DND-41 (cell line): ENCODE measurements around the gene CCNY.

Experiments
- ATAC-seq: fragments of 200-7000 bp; cut with Tn5 transposase; 3 replicates; pipeline ENCODE4 v1.9.1; 2021; ENCODE audit warnings: low read depth; ENCODE audit not compliant: insufficient read depth
- DNase-seq: peaks from one replicate; pipeline ENCODE4 v3.0.0-alpha.2; 2020
- H2AFZ ChIP-seq: 2 replicates; pipeline ENCODE4 v1.6.0; 2012; ENCODE audit warnings: low read depth, low read length
- H3K27ac ChIP-seq: 2 replicates; pipeline ENCODE4 v1.5.1; 2012; ENCODE audit warnings: low read length, inconsistent platforms
- H3K27me3 ChIP-seq: fragments of 200-600 bp; sonication (generic); 2 replicates; pipeline ENCODE4 v1.6.0; 2012; ENCODE audit warnings: low read length, mild to moderate bottlenecking, inconsistent platforms; ENCODE audit not compliant: insufficient read depth, poor library complexity
- H3K36me3 ChIP-seq: 2 replicates; pipeline ENCODE4 v1.5.1; 2012; ENCODE audit warnings: low read length, inconsistent platforms; ENCODE audit not compliant: insufficient read depth
- H3K4me1 ChIP-seq: 2 replicates; pipeline ENCODE4 v1.5.1; 2012; ENCODE audit warnings: mild to moderate bottlenecking, low read length; ENCODE audit not compliant: insufficient read depth
- H3K4me2 ChIP-seq: 2 replicates; pipeline ENCODE4 v1.6.0; 2012; ENCODE audit warnings: mild to moderate bottlenecking, moderate library complexity, low read length, inconsistent platforms; ENCODE audit not compliant: insufficient read depth
- H3K4me3 ChIP-seq, 2 experiments: fragments of 200-600 bp in 1 of 2; shearing (Covaris generic) in 1 of 2; 2 replicates each; pipeline ENCODE4 v1.5.1; 2012 to 2016; ENCODE audit warnings: inconsistent platforms in 2 of 2, low read length in 2 of 2, mild to moderate bottlenecking in 2 of 2, low read depth in 1 of 2, moderate library complexity in 1 of 2
- H3K79me2 ChIP-seq: 2 replicates; pipeline ENCODE4 v1.6.0; 2012; ENCODE audit warnings: low read length, inconsistent platforms; ENCODE audit not compliant: insufficient read depth
- H3K9ac ChIP-seq: 2 replicates; pipeline ENCODE4 v1.6.0; 2012; ENCODE audit warnings: low read depth, mild to moderate bottlenecking, inconsistent platforms, low read length, moderate library complexity
- H3K9me3 ChIP-seq: 2 replicates; pipeline ENCODE4 v1.5.1; 2012; ENCODE audit warnings: low read length, moderate library complexity, mild to moderate bottlenecking, inconsistent platforms; ENCODE audit not compliant: insufficient read depth, severe bottlenecking
- H4K20me1 ChIP-seq: 2 replicates; pipeline ENCODE4 v1.6.0; 2012; ENCODE audit warnings: low read length; ENCODE audit not compliant: insufficient read depth
- CTCF ChIP-seq: IDR thresholded peaks from 2 replicates; pipeline ENCODE4 v1.5.1; 2012; ENCODE audit warnings: borderline replicate concordance, low read length, moderate library complexity, mild to moderate bottlenecking; ENCODE audit not compliant: poor library complexity, severe bottlenecking; ENCODE audit errors: extremely low read depth
- EZH2 ChIP-seq: IDR thresholded peaks from 3 replicates; pipeline ENCODE4 v1.6.1; 2012; ENCODE audit warnings: borderline replicate concordance, low read depth, mild to moderate bottlenecking, moderate library complexity, low read length, inconsistent platforms; ENCODE audit not compliant: severe bottlenecking

The CCNY gene

DNA sequence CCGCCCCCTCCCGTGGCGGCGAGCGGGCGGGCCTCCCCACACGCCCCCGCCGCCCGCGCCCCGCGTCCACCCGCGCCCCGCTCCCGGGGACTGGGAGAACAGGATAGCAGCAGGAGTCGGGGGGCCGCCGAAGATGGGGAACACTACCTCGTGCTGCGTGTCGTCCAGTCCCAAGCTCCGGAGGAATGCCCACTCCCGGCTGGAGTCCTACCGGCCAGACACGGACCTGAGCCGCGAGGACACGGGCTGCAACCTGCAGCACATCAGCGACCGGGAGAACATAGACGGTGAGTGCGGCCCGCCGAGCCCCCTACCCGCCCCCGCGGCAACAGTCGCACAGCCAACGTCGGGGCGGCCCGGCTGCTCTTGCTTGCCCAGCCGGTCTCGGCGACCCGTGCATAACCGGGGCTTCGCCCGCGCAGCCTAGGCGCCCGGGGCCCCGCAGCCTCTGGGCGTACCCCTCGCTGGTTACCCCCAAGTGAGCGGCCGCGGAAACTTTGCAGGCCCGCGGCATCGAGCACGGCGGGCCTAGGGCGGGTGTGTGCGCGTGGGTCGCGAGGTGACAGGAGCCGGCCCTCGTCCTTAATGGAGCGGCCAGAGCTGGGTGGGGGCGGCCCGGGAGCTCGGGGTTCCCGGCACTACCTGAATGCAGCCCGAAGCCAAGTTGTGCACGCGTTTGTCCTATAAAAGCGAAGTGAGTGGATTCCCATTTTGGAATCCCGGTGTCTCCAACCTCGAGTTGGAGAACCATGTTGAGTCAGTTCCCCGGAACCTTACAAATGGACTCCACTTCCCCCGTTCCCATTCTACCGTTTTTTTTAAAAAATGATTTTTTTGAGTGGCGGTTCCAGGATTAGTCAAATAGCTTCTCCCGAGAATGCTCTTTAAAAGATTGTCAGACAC lies 863 bp downstream of the CCNY start:
- peak overlapping the region; percentile 77 for H2AFZ ChIP-seq
- peaks cover 60% of the 10 kb centered on the region for H4K20me1 ChIP-seq
- DNase-seq (peak; percentile 40), ATAC-seq (peak; percentile 39)
- no peaks in the 10 kb centered on the region for H3K27me3 ChIP-seq
- peak overlapping the region; percentile 57; the same call in 1 of the 2 replicates for H3K27ac ChIP-seq
- peak overlapping the region; percentile 90 to 98 for H3K4me3 ChIP-seq
- peak overlapping the region; percentile 85 for H3K9ac ChIP-seq
- H3K4me2 ChIP-seq, result peak overlapping the region; percentile 74
- no peaks in the 10 kb centered on the region for H3K9me3 ChIP-seq
- peaks cover 67% of the 10 kb centered on the region for H3K4me1 ChIP-seq
- peaks cover 20% of the 10 kb centered on the region for H3K36me3 ChIP-seq
- H3K79me2 ChIP-seq, result peaks cover 92% of the 10 kb centered on the region
- TF ChIP-seq CTCF (no peak), EZH2 (no peak)

GRCh38 chr10:35339942-35340341 lies 3.6 kb downstream of the CCNY start:
- H3K79me2 ChIP-seq, result peaks cover 86% of the 10 kb centered on the region
- ATAC-seq (no peak), DNase-seq (no peak)
- H3K9me3 ChIP-seq, result no peaks in the 10 kb centered on the region
- TF ChIP-seq EZH2 (no peak), CTCF (no peak)
- H3K36me3 ChIP-seq, result peaks cover 9% of the 10 kb centered on the region
- no peak overlapping the region for H3K9ac ChIP-seq
- no peak overlapping the region for H2AFZ ChIP-seq
- H3K4me2 ChIP-seq, result peak overlapping the region; percentile 74; the same call in 1 of the 2 replicates
- H4K20me1 ChIP-seq, result peaks cover 53% of the 10 kb centered on the region
- no peak overlapping the region for H3K4me3 ChIP-seq
- H3K4me1 ChIP-seq, result peaks cover 49% of the 10 kb centered on the region
- no peaks in the 10 kb centered on the region for H3K27me3 ChIP-seq
- H3K27ac ChIP-seq, result no peak overlapping the region

DNA sequence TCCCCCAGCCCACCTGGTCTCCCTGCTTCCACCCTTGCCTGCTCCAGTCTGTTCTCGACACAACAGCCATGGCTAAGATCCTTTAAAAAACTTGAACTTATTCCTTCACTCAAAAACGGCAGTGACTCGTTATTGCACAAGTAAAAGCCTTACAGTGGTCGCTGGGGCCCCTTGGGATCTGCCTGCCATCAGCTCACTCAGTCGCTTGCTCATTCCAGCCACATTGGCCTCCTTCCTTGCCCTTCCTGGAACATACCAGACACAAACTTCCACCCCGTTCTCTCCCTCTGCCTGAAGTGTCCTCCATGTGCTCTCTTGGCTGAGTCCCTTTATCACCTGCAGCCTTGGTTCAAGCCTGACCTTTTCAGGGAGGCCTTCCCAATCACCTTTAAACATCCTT lies 4.7 kb downstream of the CCNY start:
- H3K27ac ChIP-seq, result 0 out of 2 replicates have a peak overlapping the region, but pooled peaks have one; percentile 39
- H3K4me3 ChIP-seq, result no peak overlapping the region
- no peaks in the 10 kb centered on the region for H3K27me3 ChIP-seq
- TF ChIP-seq CTCF, result no peak
- TF ChIP-seq EZH2, result no peak
- peaks cover 9% of the 10 kb centered on the region for H3K36me3 ChIP-seq
- H3K4me2 ChIP-seq, result peak overlapping the region; percentile 44; the same call in 1 of the 2 replicates
- ATAC-seq, result no peak
- no peaks in the 10 kb centered on the region for H3K9me3 ChIP-seq
- H3K79me2 ChIP-seq, result peaks cover 86% of the 10 kb centered on the region
- peaks cover 43% of the 10 kb centered on the region for H3K4me1 ChIP-seq
- no peak overlapping the region for H2AFZ ChIP-seq
- no peak overlapping the region for H3K9ac ChIP-seq
- DNase-seq, result no peak
- H4K20me1 ChIP-seq, result peaks cover 55% of the 10 kb centered on the region
